NCI-H1417 treated with DMSO at 0.1 percent for 48 hours (cell line): ENCODE data around the gene TBC1D3E.
"Not testable (repeated sequence)": the region's sequence is repeated elsewhere in the genome, so short reads cannot be mapped to it uniquely, and the experiment has no call there.

Experiments used
- DNase-seq: peaks from one replicate; lab custom pipeline; 2025; lab: John Stamatoyannopoulos, UW

Gene TBC1D3E

GRCh38 chr17:38127651-38128050 is at the start of gene TBC1D3E:
Gene TBC1D3E (plus strand): TSS chr17:38127951. CDS start chr17:38129496, 1,545 bp downstream.
- DNase-seq, result not testable (repeated sequence)

- not testable (repeated sequence) for DNase-seq
Measured at GRCh38 chr17:38087344-38087743, 40.4 kb upstream of the TBC1D3E start.

DNA sequence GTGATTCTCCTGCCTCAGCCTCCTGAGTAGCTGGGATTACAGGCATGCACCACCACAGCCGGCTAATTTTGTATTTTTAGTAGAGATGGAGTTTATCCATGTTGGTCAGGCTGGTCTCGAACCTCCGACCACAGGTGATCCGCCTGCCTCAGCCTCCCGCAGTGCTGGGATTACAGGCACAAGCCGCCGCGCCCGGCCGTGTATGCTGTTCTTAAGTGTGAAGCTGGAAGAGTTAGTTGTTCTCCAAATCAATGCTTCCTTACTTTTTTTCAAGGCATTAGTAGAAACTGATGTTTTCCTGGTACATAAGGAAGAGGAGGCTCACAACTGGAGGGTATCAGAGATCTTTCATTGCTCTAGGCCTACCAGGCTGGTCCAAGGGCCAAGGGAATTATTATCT is 39.6 kb upstream of the TBC1D3E start:
- not testable (repeated sequence) for DNase-seq

GRCh38 chr17:38094059-38094694 is 33.6 kb upstream of the TBC1D3E start:
- not testable (repeated sequence) for DNase-seq

DNA sequence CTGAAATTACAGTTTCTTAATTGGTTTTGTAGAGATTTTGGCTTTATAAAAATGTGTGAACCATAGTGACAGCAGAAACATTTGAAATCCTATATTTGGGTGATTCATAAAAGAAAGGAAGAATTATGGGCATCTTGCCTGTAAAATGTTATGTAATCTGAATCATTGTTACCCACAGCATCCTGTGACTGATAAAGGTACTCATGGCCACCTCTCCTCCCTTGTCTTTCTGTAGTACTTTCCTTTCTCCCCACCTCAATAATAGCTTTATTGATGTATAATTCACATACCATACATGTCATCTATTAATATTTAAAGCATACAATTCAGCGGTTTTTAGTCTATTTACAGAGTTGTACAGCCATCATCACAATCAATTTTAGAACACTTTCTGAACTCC is 28.5 kb upstream of the TBC1D3E start:
- DNase-seq, result not testable (repeated sequence)

DNA sequence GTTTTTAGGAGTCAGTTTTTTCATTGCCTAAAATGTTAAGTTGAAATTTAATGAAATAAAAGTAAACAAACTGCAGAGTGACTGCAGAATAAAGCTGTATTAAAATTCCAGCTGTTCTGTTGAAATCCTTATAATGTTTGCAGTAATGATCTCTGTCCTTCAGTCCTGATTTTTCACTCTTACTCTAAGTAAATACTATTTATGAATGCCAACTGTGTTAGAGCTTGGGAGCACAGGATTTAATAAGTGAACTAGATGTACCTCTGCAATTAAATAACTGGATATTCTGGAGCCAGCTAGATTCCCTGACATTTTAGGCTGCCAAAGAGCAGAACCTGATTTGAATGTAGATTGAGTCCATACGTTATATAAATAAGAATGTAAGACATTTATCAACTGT is 7.9 kb upstream of the TBC1D3E start:
- not testable (repeated sequence) for DNase-seq

DNA sequence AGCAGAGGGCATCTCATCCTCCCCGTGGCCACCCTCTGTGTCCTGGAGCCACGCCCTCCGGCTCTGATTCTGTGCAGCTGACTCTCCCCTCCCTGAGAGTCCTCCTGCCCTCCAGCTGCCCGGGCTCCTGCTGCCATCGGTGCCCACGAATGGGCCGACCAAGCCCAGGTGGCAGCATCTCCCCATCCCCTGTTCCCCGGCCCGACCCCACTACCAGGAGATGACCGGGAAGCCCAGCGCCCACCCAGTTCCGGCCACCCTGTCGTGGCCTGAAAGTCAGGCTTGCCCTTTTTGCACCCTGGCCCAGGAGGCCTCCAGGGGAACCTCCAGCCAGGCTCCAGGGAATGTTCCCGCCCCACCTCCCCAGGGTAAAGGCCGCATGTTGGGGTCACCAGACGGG is 7.1 kb downstream of the TBC1D3E start:
- DNase-seq, result not testable (repeated sequence)
